HG03025 (cell line): ENCODE data around the gene PLIN4.
"Not testable (repeated sequence)": the region's sequence is repeated elsewhere in the genome, so short reads cannot be mapped to it uniquely, and the experiment has no call there.

Experiments
- ATAC-seq: cut with Tn5 transposase; IDR thresholded peaks from one replicate; pipeline ENCODE4 v1.9.1; 2021; ENCODE audit warnings: mild to moderate bottlenecking, moderate library complexity; ENCODE audit not compliant: unreplicated experiment, low FRiP score

The PLIN4 gene

DNA sequence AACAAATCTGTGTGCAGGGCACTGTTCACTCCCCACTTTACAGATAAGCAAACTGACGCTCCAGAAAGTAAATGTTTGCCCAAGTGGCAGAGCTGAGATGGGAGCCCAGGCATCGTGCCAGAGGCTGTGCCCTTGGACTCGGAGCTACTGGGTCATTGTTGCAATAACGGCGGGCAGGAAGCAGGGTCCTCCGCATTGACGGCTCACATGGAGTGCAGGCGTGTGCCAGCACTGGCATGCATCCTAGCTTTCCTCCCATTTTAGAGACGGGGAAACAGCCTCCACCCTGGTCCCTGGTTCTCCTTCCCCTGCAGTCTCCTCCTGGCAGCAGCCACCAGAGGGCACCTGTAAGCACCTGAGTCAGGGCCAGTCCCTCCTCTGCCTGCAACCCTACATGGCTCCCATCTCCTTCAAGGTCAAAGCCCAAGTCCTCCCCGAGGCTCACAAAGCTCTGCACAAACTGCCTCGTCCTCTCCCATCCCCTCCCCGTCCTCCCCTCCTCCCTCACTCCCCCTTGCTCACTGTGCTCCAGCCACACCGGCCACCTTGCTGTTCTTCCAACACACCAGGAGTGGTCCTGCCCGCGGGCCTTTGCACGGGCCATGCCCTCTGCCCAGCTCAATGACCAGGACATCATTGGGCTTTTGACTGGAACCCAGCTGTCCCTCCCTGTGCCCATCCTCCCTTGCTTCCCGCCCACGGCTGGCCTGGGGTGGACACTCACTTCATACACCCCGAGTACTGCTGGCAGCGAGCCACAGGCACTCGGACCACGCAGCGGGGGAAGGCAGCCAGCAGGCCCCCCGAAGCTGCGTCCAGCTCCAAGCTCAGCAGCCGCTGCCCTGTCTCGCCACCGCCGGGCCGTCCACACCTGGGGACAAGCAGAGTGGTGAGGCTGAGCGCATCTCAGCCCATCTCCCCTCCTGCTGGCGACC, 29.3 kb upstream of the PLIN4 start:
- ATAC-seq = no peak

DNA sequence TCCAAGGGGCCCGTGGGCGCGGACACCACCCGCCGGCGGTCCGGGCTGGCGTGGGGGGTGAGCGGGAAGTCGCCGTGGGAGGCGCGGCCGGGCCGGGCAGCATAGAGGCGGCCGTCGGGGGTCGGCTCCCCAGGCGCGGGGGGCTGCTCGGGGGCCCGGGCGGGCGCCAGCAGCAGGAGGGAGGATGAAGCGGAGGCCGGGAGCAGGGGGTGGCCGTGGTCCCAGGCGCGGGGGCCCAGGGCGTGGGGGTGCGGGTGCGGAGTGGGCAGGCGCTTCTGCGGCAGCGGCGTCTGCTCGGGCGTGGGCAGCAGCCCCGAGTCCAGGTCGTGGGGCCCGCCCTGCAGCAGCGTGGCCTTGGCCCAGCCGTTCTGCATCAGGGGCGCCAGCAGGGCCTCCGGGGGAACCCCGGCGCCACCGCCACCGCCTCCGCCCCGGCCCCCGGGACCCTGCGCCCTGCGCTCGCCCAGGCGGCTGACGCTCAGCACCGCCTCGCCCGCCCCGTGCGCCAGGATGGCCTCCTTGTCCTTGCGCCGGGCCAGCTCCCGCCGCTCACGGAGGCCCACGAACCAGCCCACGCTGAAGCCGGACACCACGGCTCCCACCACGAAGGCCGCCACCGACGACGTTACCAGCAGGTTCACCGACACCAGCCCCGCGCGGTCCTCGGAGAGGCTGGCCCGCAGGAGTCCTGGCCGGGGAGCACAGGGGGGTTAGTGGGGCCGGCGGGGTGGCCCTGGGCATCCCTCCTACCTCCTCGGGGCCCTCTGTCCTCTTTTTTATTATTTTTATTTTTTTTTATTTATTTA, 25.8 kb upstream of the PLIN4 start:
- ATAC-seq = no peak

DNA sequence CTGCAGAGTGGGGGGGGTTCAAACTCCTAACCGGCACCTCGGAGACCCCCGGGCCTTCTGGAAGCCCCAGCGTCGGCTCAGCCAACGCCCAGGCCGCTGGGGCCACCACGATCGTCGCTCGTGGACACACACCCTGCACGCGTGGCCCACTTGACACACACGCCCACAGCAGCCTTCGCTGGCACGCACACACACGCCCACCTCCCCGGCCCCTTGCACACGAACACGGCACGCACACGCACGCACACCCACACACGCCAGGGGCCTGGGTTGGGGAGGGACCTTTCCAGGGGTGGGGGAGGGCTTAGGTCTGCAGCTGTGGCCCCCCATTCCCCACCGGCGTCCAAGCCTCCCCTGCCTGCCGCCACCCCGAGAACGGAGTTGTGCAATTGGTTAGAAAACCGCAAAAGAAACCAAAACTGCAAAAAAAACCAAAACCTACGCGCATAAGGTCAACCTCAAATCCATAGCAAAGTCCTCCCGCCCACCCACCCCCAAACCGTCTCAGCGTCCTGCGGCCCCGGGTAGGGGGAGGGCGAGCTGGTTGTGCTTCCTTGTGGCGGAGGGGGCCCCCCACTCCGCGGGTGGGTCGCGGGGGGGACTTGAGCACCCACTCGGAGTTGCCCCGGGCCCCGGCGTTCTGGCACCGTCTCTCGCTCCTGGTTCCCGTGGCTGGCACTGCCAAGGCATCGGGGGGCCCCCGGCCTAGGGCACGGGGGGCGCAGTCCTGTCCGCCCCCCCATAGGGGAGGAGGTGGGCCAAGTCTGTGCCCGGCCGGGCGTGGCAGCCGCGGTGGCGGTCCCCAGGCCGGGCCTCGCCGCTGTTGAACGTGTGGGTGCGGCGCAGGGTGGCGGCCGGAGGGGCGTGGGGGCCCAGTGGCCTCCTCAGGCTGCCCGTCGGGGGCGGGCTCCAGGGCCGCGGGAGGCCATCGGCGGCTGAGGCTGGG, 24.9 kb upstream of the PLIN4 start:
- no peak for ATAC-seq

DNA sequence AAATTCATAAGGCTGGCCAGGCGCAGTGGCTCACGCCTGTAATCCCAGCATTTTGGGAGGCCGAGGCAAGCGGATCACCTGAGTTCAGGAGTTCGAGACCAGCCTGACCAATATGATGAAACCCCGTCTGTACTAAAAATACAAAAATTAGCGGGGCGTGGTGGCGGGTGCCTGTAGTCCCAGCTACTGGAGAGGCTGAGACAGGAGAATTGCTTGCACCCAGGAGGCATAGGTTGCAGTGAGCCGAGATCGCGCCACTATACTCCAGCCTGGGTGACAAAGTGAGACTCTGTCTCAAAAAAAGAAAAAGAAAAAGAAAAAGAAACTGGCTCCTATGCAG, 23.5 kb upstream of the PLIN4 start:
- not testable (repeated sequence) for ATAC-seq

DNA sequence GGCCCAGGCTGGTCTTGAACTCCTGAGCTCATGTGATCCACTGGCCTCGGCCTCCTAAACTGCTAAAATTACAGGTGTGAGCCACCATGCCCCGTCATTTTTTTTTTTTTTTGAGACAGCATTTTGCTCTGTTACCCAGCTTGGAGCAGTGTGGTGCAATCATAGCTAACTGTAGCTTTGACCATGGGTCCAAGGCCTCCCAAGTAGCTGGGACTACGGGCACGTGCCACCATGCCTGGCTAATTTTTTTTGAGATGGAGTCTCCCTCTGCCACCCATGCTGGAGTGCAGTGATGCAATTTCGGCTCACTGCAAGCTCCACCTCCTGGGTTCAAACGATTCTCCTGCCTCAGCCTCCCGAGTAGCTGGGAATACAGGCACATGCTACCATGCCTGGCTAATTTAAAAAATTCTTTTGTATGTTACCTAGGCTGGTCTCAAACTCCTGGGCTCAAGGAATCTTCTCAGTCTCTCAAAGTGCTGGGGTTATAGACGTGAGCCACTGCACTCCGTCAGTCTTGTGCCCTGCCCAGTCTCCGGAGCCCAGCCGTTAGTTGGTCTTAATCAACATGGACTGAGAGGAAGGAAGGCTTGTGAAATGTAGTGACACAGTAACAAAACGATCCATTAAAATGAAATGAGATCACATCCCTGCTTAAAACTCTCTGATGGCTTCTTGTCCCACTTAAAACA, 23.0 kb upstream of the PLIN4 start:
- no peak for ATAC-seq

DNA sequence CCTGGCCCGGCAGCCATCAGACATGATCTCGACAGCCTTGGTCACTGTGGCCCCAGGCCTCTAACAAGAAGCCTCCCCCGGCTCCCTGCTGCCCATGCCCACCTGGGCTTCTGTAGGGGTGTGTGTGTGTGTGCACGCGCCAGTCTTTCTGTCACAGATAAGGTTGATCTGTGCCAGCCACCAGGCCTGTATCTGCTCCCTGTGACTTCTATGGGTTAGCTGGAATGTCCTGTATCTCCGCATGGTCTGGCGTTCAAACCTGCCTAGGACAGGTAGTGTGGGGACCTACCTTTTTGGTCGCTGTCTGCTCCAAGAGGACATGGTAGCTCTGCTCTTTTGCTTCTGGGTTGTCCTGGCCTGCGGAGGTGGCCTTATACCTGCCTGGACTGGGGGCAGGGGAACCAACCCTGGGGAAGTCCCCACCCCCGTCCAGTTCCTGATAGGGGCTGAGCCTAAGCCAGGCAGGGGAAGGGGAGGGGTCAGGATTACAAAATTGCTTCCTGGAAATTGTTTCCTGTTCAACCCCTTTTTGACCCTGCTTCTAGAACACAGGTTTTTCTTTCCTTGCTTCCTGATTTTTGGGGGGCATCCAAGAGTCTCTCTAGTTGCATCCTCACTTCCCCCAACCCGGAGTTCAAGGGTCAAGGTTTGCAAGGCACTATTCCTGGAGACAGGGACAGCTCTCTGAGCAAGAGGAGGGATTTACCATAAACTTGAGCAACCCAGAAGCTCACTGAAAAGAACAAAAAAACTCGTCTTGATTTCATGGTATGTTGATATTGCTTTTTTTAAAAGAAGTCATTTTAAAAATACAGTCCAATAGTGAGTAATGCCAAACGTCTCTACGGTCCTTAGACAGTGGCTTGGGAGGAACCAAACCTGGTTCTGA, 21.7 kb upstream of the PLIN4 start, which contains the start of gene LRG1:
Gene LRG1 (minus strand): TSS at position 344 of the 889 bp plus-strand sequence. CDS start 23 bp downstream, at position 321.
- ATAC-seq = no peak

DNA sequence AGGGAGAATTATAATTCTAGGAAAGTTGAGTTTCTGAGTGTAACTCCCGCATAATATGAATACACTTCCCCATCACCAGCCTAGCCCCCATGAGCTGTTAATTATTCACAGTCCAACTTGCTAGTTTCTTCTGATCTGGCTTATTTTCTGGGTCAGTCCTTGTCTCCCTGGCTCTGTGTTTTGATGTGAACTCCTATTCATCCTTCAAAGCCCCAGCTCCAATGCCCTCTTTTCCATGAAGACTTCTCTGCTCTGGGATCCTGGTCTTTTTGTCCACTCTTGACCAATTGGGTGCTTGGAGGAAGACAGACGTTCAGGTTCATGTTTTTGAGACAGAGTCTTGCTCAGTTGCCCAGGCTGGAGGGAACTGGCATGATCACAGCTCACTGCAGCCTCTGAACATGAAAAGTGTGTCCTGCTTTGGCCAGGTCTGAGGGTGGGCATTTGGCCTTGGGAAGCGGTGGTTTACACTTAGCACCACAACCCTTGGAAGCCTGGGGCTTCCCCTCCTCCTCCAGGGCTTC, 20.9 kb upstream of the PLIN4 start:
- no peak for ATAC-seq

DNA sequence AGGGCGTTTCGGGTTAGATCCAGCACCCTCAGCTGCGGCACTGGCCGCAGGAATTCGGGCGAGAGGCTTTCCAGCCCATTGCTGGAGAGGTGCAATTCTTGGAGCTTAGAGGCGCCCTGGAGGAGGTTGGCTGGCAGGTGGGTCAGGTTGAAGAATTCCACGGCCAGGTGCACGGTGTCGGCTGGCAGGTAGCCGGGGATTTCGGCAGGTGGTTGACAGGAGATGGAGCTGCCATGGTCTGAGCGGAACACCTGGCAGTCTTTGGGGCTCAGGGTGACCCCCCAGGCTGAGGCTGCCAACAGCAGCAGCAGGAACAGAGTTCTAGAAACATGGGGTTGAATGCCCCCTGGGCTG, 20.3 kb upstream of the PLIN4 start:
- ATAC-seq = no peak

DNA sequence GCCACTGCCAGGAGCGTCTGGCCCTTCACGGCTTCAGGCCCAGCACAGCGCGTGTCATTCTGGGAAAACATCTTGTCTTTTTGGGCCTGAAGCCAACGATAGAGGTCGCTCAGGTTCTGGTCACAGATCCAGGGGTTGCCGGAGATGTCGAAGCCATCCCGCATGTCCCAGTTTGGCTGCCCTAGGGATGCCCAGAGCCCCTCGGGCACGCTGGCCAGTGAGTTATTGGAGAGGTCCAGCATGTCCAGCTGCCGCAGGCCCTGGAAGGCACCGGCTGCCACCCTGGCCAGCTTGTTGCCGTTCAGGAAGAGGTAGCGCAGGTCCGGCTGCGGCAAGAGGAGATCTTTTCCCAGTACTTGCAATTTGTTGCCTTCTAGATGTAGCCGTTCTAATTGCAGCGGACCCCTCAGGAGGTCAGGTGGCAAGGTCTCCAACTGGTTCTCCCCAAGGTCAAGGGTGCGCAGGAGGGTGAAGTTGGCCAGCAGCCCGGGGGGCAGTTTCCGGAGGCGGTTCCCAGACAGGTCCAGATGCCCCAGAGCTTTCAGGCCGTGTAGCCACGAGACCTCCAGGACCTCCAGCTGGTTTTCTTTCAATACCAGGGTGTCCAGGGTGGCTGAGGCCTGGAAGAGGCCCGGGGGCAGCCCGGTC, 19.8 kb upstream of the PLIN4 start:
- ATAC-seq = no peak

DNA sequence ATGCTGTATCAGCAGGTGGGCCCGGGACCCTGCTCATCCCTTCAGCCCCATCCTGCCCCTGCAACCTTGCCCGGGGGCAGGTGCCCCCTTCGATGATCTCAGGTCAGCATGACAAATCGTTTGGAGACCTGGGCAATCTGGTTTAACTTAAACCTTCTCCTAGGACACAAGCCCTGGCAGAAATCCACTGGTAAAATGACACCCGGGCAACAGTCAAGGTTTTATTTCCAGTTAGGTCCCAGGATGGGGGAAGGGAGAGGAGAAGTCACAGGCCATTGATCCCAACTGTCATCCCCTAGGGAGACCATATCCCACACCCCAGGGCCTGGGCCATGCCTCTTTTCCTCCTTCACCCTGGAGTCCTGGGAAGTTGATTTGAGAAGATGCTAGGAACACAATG, 18.5 kb upstream of the PLIN4 start:
- ATAC-seq = no peak

DNA sequence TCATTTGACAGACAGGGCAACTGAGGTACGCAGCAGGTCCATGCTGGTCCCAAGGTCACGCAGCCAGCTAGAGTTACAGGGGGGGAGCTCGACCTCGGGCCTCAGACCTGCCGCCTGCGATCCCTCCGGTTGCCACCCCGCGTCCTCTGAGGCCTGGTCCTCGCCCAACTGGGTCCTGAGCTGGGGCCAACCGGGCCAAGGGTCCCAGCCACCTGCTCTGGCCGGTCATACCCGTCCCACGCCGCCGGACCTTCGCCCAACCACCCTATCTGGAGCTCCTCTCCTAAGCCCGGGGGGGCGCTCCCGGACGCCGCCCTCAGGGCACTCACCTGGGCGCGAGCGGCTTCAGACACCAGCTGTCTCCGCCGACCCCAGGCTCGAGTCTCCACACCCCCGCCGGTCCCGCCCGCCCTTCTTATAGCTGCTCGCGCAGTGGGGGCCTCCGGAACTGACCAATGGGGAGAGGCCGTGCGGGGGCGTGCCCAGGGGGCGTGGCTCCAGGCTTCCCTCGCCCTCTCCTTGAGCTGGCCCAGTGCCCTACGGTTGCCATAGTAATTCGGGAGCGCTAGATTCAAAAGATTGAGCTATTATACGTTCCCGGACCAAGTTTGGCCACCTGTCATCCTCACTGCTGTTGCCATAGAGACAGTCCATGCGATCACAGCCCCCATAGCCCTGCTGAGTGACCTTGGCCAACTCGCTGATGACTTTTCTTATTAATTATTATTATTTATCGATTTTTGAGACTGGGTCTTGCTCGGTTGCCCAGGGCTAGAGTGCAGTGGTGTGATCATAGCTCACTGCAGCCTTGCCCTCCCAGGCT, 16.8 kb upstream of the PLIN4 start, which contains the start of gene PLIN5:
Gene PLIN5 (minus strand): TSS at position 389 of the 823 bp plus-strand sequence. CDS start 1,150 bp downstream, outside the sequence.
- no peak for ATAC-seq

DNA sequence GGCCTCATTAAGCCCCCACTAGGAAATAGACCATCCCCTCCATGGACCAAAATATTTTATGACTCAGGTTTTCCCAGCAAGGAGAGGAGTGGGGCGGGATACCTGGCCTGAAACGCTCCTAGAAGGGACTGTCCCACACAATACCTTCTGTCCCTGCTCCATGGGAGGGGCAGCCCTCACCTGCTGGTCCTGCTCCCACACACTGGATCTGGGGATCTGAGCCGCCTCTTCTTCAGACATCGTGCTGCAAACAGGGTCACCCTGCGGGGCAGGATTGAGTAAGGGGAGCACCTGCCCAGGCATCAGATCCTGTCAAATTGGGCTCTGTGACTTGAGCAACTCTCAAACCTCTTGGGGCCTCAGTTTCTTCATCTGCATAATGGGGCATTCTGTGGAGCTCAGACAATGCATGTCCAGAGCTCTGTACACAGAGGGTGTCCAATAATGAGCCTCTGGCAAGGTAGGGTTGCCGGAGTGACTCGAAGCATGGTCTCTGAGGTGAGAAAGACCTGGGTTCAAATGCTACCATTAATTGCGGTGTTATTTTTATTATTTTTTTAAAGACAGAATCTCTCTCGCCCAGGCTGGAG, 15.6 kb upstream of the PLIN4 start:
- ATAC-seq = no peak

DNA sequence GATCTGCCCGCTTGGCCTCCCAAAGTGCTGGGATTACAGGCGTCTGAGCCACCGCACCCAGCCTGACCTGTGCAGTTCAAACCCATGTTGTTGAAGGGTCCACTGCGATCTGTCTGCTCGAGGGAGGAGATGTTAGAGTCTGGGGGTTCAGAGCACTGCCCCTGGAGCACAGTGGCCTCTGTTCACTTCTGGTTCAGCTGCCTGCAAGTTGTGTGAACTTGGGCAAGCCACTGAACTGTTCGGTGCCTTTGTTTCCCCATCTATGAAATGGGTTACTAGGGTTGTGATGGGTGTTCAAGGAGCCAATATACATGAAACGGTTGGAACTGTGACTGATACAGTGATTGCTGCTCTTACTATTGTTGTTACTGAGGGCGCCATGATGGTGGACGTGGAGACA, 15.0 kb upstream of the PLIN4 start:
- no peak for ATAC-seq

DNA sequence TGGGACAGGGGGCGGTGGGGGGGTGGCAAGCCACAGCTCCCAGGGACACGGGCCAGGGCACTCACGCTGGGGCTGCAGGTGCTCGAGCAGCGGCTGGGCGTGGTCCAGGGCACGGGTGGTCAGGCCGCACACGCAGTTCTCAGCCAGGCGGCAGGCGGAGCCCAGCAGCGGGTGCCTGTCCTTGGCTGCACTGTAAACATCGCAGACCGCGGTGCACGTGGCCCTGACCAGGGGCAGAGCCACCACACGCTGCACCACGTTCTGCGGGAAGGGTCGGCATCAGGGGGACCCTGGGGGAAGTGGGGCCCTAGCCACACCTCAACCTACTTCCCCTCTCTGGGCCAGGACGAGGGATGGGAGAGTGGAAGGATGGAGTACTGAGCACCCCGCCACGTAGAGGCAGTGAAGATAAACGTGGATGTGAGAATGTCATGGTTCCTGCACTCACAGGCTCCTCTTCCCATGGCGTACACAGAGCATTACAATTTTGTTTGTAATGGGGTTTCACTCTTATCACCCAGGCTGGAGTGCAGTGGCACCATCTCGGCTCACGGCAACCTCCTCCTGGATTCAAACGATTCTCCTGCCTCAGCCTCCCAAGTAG, 13.4 kb upstream of the PLIN4 start:
- no peak for ATAC-seq

DNA sequence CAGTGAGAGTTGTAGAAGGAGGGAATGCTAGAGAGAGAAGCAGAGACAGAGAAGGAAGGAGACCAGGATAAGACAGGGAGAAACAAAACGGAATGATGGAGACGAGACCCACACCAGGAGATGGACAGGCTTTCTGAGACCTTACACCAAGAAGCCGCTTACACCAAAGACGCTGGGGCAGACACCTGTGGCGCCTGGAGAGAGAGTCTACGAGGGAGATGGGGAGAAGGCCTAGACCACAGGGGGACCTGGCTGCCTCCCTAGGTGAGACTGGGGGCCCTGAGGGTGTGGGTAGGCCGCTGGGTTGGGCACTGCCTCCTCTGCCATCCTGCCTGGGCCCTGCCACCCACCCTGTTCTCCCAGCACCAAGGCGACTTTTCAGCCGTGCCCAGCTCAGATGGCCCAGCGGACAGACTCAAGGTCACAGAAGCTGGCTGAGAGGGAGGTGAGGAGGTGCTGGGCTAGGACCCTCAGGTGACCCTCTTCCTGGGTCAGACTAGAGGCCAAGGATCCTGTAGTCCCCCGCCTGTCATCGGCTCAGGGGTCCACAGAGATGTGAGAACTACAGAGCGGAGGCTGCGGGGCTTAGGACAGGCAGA, 11.7 kb upstream of the PLIN4 start:
- ATAC-seq = no peak

DNA sequence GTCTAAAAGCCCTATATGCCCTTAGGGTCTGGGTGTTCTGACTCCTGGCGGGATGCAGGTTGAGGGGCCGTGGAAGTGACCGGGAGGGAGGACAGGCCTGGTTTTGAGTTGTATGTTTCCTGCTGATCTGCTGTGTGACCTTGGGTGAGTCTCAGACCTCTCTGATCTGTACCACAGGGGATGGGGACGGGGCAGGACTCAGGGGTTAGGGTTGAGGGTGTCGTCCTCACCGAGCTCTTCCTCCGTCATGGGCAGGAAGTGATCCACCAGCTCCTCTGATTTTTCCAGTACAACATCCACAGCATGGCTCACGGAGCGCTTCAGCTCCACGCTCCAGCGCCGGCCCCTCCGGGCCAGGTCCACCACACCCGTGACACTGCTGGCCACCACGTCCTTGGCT, 10.6 kb upstream of the PLIN4 start:
- no peak for ATAC-seq
